GM19467 (cell line): ENCODE data around the gene ALPL.
"Not testable (repeated sequence)": the region's sequence is repeated elsewhere in the genome, so short reads cannot be mapped to it uniquely, and the experiment has no call there.

Experiments used
- ATAC-seq: cut with Tn5 transposase; IDR thresholded peaks from one replicate; pipeline ENCODE4 v1.9.1; 2021; ENCODE audit warnings: mild to moderate bottlenecking, moderate library complexity; ENCODE audit not compliant: unreplicated experiment

ALPL gene

GRCh38 chr1:21509351-21510112, at the start of gene ALPL:
TSS of gene ALPL (plus strand) at chr1:21509423. CDS start at chr1:21554082, 44,659 bp downstream.
- no peak for ATAC-seq

GRCh38 chr1:21465127-21465526, 44.1 kb upstream of the ALPL start:
- ATAC-seq: not testable (repeated sequence)

GRCh38 chr1:21467946-21468345, 41.3 kb upstream of the ALPL start:
- ATAC-seq: not testable (repeated sequence)

GRCh38 chr1:21468599-21468998, 40.6 kb upstream of the ALPL start:
- no peak for ATAC-seq

GRCh38 chr1:21469581-21469980, 39.6 kb upstream of the ALPL start:
- no peak for ATAC-seq

GRCh38 chr1:21472861-21473260, 36.4 kb upstream of the ALPL start:
- no peak for ATAC-seq

GRCh38 chr1:21478356-21478755, 30.9 kb upstream of the ALPL start:
- no peak for ATAC-seq

- not testable (repeated sequence) for ATAC-seq
Observed at GRCh38 chr1:21483881-21484280, 25.3 kb upstream of the ALPL start.

GRCh38 chr1:21489146-21489545, 20.1 kb upstream of the ALPL start:
- ATAC-seq: no peak

- ATAC-seq: no peak
Observed at GRCh38 chr1:21490774-21491487, 18.3 kb upstream of the ALPL start.

GRCh38 chr1:21491488-21492355, 17.5 kb upstream of the ALPL start:
- ATAC-seq: no peak

GRCh38 chr1:21492356-21492625, 16.9 kb upstream of the ALPL start:
- no peak for ATAC-seq

GRCh38 chr1:21494196-21494595, 15.0 kb upstream of the ALPL start:
- no peak for ATAC-seq

- no peak for ATAC-seq
Observed at GRCh38 chr1:21495225-21495820, 13.9 kb upstream of the ALPL start.

GRCh38 chr1:21496063-21496462, 13.2 kb upstream of the ALPL start:
- no peak for ATAC-seq

- ATAC-seq: no peak
Observed at GRCh38 chr1:21496886-21497285, 12.3 kb upstream of the ALPL start.

GRCh38 chr1:21497466-21498061, 11.7 kb upstream of the ALPL start:
- ATAC-seq: no peak

- no peak for ATAC-seq
Observed at GRCh38 chr1:21499283-21499950, 9.8 kb upstream of the ALPL start.

GRCh38 chr1:21503706-21504377, 5.4 kb upstream of the ALPL start:
- ATAC-seq: no peak

- ATAC-seq: no peak
Observed at GRCh38 chr1:21506804-21507203, 2.4 kb upstream of the ALPL start.
